ENCODE data around the gene ACSM2B. TPM values are rescaled to one million over a fixed set of nuclear protein-coding genes. Genes with fewer than 3 reads are reported as not detected.
"Not testable (repeated sequence)": the region's sequence is repeated elsewhere in the genome, so short reads cannot be mapped to it uniquely, and the experiment has no call there.

ACSM2B gene
- total RNA-seq, 1 donor from 2014 or later, result not detected

GRCh38 chr16:20538687-20539086 lies 37.5 kb downstream of the ACSM2B start:
- DNase-seq (ENCODE audit: low spot score in 2 of 2, unreplicated experiment in 2 of 2), result no peak
- Mint-ChIP-seq H3K27me3 (ENCODE audit: low read depth) (no peaks in the 10 kb centered on the region), H3K4me3 (no peak overlapping the region), H3K9me3 (peaks cover 16% of the 10 kb centered on the region), H3K4me1 (no peaks in the 10 kb centered on the region), H3K27ac (no peak overlapping the region), H3K36me3 (no peaks in the 10 kb centered on the region)
- TF ChIP-seq CTCF (IDR thresholded peaks at IDR 0.05; ENCODE audit: unreplicated experiment), result no peak

GRCh38 chr16:20538181-20538580 lies 38.0 kb downstream of the ACSM2B start:
- Mint-ChIP-seq H3K4me1 (no peaks in the 10 kb centered on the region), H3K9me3 (peaks cover 16% of the 10 kb centered on the region), H3K27me3 (ENCODE audit: low read depth) (no peaks in the 10 kb centered on the region), H3K36me3 (no peaks in the 10 kb centered on the region), H3K27ac (no peak overlapping the region), H3K4me3 (no peak overlapping the region)
- no peak for DNase-seq (ENCODE audit: low spot score in 2 of 2, unreplicated experiment in 2 of 2)
- no peak for TF ChIP-seq CTCF (IDR thresholded peaks at IDR 0.05; ENCODE audit: unreplicated experiment)

- H3K27me3 Mint-ChIP-seq (ENCODE audit: low read depth); H3K36me3 Mint-ChIP-seq; H3K4me1 Mint-ChIP-seq; H3K4me3 Mint-ChIP-seq; DNase-seq (ENCODE audit: low spot score in 2 of 2, unreplicated experiment in 2 of 2); H3K27ac Mint-ChIP-seq: not testable (repeated sequence)
- H3K9me3 Mint-ChIP-seq, result peaks cover 16% of the 10 kb centered on the region
Measured at GRCh38 chr16:20536669-20537068, 39.5 kb downstream of the ACSM2B start.

- H3K36me3 Mint-ChIP-seq; H3K4me1 Mint-ChIP-seq; H3K27me3 Mint-ChIP-seq (ENCODE audit: low read depth); H3K4me3 Mint-ChIP-seq; H3K27ac Mint-ChIP-seq; DNase-seq (ENCODE audit: low spot score in 2 of 2, unreplicated experiment in 2 of 2): not testable (repeated sequence)
- H3K9me3 Mint-ChIP-seq, result peaks cover 11% of the 10 kb centered on the region
Measured at GRCh38 chr16:20532284-20532792, 43.8 kb downstream of the ACSM2B start.

- H3K27me3 Mint-ChIP-seq (ENCODE audit: low read depth); H3K36me3 Mint-ChIP-seq; H3K4me3 Mint-ChIP-seq; DNase-seq (ENCODE audit: low spot score in 2 of 2, unreplicated experiment in 2 of 2); H3K27ac Mint-ChIP-seq; H3K9me3 Mint-ChIP-seq; H3K4me1 Mint-ChIP-seq: not testable (repeated sequence)
Measured at GRCh38 chr16:20531795-20532194, 44.4 kb downstream of the ACSM2B start.

- no peaks in the 10 kb centered on the region for H3K27me3 Mint-ChIP-seq (ENCODE audit: low read depth)
- no peaks in the 10 kb centered on the region for H3K36me3 Mint-ChIP-seq
- peaks cover 52% of the 10 kb centered on the region for H3K9me3 Mint-ChIP-seq
- no peak for TF ChIP-seq CTCF (IDR thresholded peaks at IDR 0.05; ENCODE audit: unreplicated experiment)
- no peaks in the 10 kb centered on the region for H3K4me1 Mint-ChIP-seq
- H3K27ac Mint-ChIP-seq, result no peak overlapping the region
- H3K4me3 Mint-ChIP-seq, result no peak overlapping the region
- no peak for DNase-seq (ENCODE audit: low spot score in 2 of 2, unreplicated experiment in 2 of 2)
Measured at GRCh38 chr16:20520103-20520502, 56.1 kb downstream of the ACSM2B start.

GRCh38 chr16:20519231-20519630 lies 56.9 kb downstream of the ACSM2B start:
- Mint-ChIP-seq H3K9me3 (peaks cover 60% of the 10 kb centered on the region), H3K4me1 (no peaks in the 10 kb centered on the region), H3K27me3 (ENCODE audit: low read depth) (no peaks in the 10 kb centered on the region), H3K36me3 (no peaks in the 10 kb centered on the region), H3K27ac (no peak overlapping the region), H3K4me3 (no peak overlapping the region)
- no peak for TF ChIP-seq CTCF (IDR thresholded peaks at IDR 0.05; ENCODE audit: unreplicated experiment)
- DNase-seq (ENCODE audit: low spot score in 2 of 2, unreplicated experiment in 2 of 2), result no peak

All from mesothelial cell of epicardium (in vitro differentiated cells).